ENCODE data around the gene DENND1A. TPM values are rescaled to one million over a fixed set of nuclear protein-coding genes. Genes with fewer than 3 reads are reported as not detected.

Gene DENND1A
- total and polyA plus RNA-seq, 4 donors, result 7.9 to 22.0 (median 13.9) TPM

- TF ChIP-seq YY1 (IDR thresholded peaks at IDR 0.05) (no peak), NR2F2 (IDR thresholded peaks at IDR 0.05) (no peak), FOXA1 (IDR thresholded peaks at IDR 0.05) (no peak), JUND (IDR thresholded peaks at IDR 0.05) (no peak), RXRA (IDR thresholded peaks at IDR 0.05) (no peak), SP1 (IDR thresholded peaks at IDR 0.05) (no peak)
- no peaks in the 10 kb centered on the region for H3K9me3 ChIP-seq (ENCODE audit: control insufficient read depth in 4 of 4, low read length in 3 of 4)
- no peak overlapping the region for H3K9ac ChIP-seq (ENCODE audit: low read depth in 1 of 2, low read length in 2 of 2)
- H3K27ac ChIP-seq (ENCODE audit: low read depth in 1 of 2, low read length in 2 of 2), result no peak overlapping the region
- H3K4me3 ChIP-seq (ENCODE audit: low read depth in 1 of 3, low read length in 3 of 3), result no peak overlapping the region
- DNase-seq (ENCODE audit: low spot score), result no peak
- WGBS, result 80% methylated on average over 5 of the region's 5 CpGs
- no peaks in the 10 kb centered on the region for H3K36me3 ChIP-seq (ENCODE audit: control insufficient read depth in 4 of 4, insufficient read depth in 3 of 4, low read depth in 1 of 4, low read length in 3 of 4)
- no peaks in the 10 kb centered on the region for H3K4me1 ChIP-seq (ENCODE audit: control insufficient read depth in 4 of 4, insufficient read depth in 4 of 4, low read length in 3 of 4)
- no peaks in the 10 kb centered on the region for H3K27me3 ChIP-seq (ENCODE audit: control insufficient read depth in 4 of 4, insufficient read depth in 4 of 4, low read length in 3 of 4)
These were observed 243.6 kb downstream of the DENND1A start for GRCh38 chr9:123686131-123686828.

GRCh38 chr9:123685489-123686083 lies 244.3 kb downstream of the DENND1A start:
- no peak overlapping the region for H3K4me3 ChIP-seq (ENCODE audit: low read depth in 1 of 3, low read length in 3 of 3)
- no peaks in the 10 kb centered on the region for H3K36me3 ChIP-seq (ENCODE audit: control insufficient read depth in 4 of 4, insufficient read depth in 3 of 4, low read depth in 1 of 4, low read length in 3 of 4)

More at GRCh38 chr9:123685489-123686083, 244.3 kb downstream of the DENND1A start:
- no peaks in the 10 kb centered on the region for H3K27me3 ChIP-seq (ENCODE audit: control insufficient read depth in 4 of 4, insufficient read depth in 4 of 4, low read length in 3 of 4)
- no peaks in the 10 kb centered on the region for H3K9me3 ChIP-seq (ENCODE audit: control insufficient read depth in 4 of 4, low read length in 3 of 4)
- no peak overlapping the region for H3K9ac ChIP-seq (ENCODE audit: low read depth in 1 of 2, low read length in 2 of 2)
- DNase-seq (ENCODE audit: low spot score), result no peak
- WGBS, result 80% methylated on average over 2 of the region's 2 CpGs
- H3K27ac ChIP-seq (ENCODE audit: low read depth in 1 of 2, low read length in 2 of 2), result no peak overlapping the region
- H3K4me1 ChIP-seq (ENCODE audit: control insufficient read depth in 4 of 4, insufficient read depth in 4 of 4, low read length in 3 of 4), result no peaks in the 10 kb centered on the region
- TF ChIP-seq SP1 (IDR thresholded peaks at IDR 0.05), result no peak
- TF ChIP-seq MAX (IDR thresholded peaks at IDR 0.05), result no peak
- TF ChIP-seq ZBTB33 (IDR thresholded peaks at IDR 0.05), result no peak
- no peak for TF ChIP-seq FOXA1 (IDR thresholded peaks at IDR 0.05)
- TF ChIP-seq NR2F2 (IDR thresholded peaks at IDR 0.05), result no peak
- TF ChIP-seq REST (IDR thresholded peaks at IDR 0.05), result no peak
- no peak for TF ChIP-seq HNF4G (IDR thresholded peaks at IDR 0.05)
